ENCODE data around the gene WDR72. TPM values are rescaled to one million over a fixed set of nuclear protein-coding genes. Genes with fewer than 3 reads are reported as not detected.

Gene WDR72
- total RNA-seq, 6 experiments from 2014 or later: 12.0 to 26.5 (median 22.4) TPM

DNA sequence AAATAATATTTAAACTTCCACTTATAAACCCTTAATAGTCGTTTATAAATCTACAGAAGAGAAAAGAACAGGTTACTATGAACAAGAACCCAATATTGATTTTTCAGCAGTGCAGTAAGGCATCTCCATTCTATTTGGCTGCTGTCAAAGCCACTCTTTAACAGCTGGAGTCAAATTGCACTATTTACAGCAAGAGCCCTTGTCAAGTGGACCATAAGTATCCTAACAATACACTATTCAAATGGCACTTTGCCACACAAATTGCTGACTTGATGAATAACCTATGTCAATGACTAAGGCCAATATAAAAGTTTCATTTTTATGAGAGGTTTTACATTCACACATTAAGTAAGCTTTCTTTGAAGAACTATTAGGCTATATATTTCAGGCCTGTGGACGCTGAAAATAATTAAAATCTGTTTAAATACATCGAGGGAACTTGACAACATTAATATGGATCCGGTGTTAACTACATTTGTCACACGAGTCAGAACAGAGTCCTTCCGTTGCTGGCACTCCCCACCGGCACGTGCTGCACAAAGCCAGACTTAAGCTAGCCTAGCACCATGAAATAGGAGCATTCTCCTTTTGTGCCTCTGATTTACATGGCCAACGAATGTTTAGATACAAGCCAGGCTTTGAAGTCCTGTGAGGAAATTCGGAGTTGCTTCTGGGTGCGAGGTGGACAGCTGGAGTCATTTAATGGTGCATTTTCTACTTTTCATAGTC is 100.5 kb downstream of the WDR72 start:
- Histone ChIP-seq H3K4me1 (no peaks in the 10 kb centered on the region), H3K9me3 (no peaks in the 10 kb centered on the region), H3K4me3 (no peak overlapping the region), H3K27me3 (no peaks in the 10 kb centered on the region), H3K36me3 (no peaks in the 10 kb centered on the region), H3K27ac (no peak overlapping the region)
- ATAC-seq (peak in 3 of 4 donors; percentile 37 to 61 (median 48)), DNase-seq (no peak)
- TF ChIP-seq, protein P1, sequence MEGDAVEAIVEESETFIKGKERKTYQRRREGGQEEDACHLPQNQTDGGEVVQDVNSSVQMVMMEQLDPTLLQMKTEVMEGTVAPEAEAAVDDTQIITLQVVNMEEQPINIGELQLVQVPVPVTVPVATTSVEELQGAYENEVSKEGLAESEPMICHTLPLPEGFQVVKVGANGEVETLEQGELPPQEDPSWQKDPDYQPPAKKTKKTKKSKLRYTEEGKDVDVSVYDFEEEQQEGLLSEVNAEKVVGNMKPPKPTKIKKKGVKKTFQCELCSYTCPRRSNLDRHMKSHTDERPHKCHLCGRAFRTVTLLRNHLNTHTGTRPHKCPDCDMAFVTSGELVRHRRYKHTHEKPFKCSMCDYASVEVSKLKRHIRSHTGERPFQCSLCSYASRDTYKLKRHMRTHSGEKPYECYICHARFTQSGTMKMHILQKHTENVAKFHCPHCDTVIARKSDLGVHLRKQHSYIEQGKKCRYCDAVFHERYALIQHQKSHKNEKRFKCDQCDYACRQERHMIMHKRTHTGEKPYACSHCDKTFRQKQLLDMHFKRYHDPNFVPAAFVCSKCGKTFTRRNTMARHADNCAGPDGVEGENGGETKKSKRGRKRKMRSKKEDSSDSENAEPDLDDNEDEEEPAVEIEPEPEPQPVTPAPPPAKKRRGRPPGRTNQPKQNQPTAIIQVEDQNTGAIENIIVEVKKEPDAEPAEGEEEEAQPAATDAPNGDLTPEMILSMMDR (IDR thresholded peaks at IDR 0.05): no peak
- TF ChIP-seq POLR2A (IDR thresholded peaks at IDR 0.05): no peak
- intact Hi-C loops (cut with DNase I): no loop called here
- 62% methylated on average over 11 of the region's 11 CpGs for WGBS (ENCODE audit: insufficient coverage, low coverage, low lambda C conversion rate, missing lambda C conversion rate)

- Histone ChIP-seq H3K36me3 (no peaks in the 10 kb centered on the region), H3K4me1 (no peaks in the 10 kb centered on the region), H3K9me3 (no peaks in the 10 kb centered on the region), H3K4me3 (no peak overlapping the region), H3K27me3 (no peaks in the 10 kb centered on the region), H3K27ac (no peak overlapping the region)
- DNase-seq: no peak
- intact Hi-C loops (cut with DNase I): no loop called here
- no peak for TF ChIP-seq POLR2A (IDR thresholded peaks at IDR 0.05)
- TF ChIP-seq, protein P1 (IDR thresholded peaks at IDR 0.05): no peak
- 74% methylated on average over 2 of the region's 2 CpGs for WGBS (ENCODE audit: insufficient coverage, low coverage, low lambda C conversion rate, missing lambda C conversion rate)
- no peak for ATAC-seq
These were observed 101.2 kb downstream of the WDR72 start for GRCh38 chr15:53658255-53658654.

DNA sequence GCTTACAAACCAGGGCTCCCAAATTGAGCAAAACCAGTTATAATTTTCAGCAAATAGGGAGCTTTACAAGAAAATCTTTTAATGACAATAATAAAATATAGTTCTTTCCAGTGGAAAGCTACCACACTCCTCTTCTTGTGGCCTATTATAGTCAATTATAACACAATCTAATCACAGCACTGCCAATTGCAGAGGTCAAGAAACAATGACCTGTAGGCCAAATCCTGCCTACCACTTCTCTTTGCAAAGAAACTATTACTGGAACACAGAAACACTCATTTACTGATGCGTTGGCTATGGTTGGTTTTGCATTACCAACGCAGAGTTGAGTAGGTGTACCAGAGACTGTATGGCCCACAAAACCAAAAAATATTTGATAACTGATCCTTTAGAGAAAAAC is 110.5 kb downstream of the WDR72 start:
- peak; percentile 54 to 79 (median 62) for ATAC-seq
- 37% methylated on average over 2 of the region's 2 CpGs for WGBS (ENCODE audit: insufficient coverage, low coverage, low lambda C conversion rate, missing lambda C conversion rate)

GRCh38 chr15:53644660-53645059 is 114.8 kb downstream of the WDR72 start:
- Histone ChIP-seq H3K4me3 (no peak overlapping the region), H3K27ac (no peak overlapping the region), H3K4me1 (peaks cover 0 to 10% (median 0%) of the 10 kb centered on the region in 4 donors), H3K9me3 (no peaks in the 10 kb centered on the region), H3K36me3 (no peaks in the 10 kb centered on the region), H3K27me3 (no peaks in the 10 kb centered on the region)
- no peak for TF ChIP-seq POLR2A (IDR thresholded peaks at IDR 0.05)
- TF ChIP-seq, protein P1 (IDR thresholded peaks at IDR 0.05): no peak
- ATAC-seq (no peak), DNase-seq (no peak)
- intact Hi-C loops (cut with DNase I): no loop called here
- 73% methylated on average over 4 of the region's 6 CpGs for WGBS (ENCODE audit: insufficient coverage, low coverage, low lambda C conversion rate, missing lambda C conversion rate)

More for the DNA sequence above, 110.5 kb downstream of the WDR72 start:
- H3K9me3 ChIP-seq: no peaks in the 10 kb centered on the region
- H3K27me3 ChIP-seq: no peaks in the 10 kb centered on the region
- TF ChIP-seq POLR2A (IDR thresholded peaks at IDR 0.05): no peak
- TF ChIP-seq, protein P1 (IDR thresholded peaks at IDR 0.05): no peak
- intact Hi-C loops (cut with DNase I): no loop called here
- H3K4me3 ChIP-seq: no peak overlapping the region
- no peak for DNase-seq
- H3K4me1 ChIP-seq: peaks cover 0 to 11% (median 0%) of the 10 kb centered on the region in 4 donors
- no peaks in the 10 kb centered on the region for H3K36me3 ChIP-seq
- no peak overlapping the region for H3K27ac ChIP-seq

Measured in right lobe of liver (tissue), 6 donors.